ENCODE measurements around the gene ST14.

Gene ST14

DNA sequence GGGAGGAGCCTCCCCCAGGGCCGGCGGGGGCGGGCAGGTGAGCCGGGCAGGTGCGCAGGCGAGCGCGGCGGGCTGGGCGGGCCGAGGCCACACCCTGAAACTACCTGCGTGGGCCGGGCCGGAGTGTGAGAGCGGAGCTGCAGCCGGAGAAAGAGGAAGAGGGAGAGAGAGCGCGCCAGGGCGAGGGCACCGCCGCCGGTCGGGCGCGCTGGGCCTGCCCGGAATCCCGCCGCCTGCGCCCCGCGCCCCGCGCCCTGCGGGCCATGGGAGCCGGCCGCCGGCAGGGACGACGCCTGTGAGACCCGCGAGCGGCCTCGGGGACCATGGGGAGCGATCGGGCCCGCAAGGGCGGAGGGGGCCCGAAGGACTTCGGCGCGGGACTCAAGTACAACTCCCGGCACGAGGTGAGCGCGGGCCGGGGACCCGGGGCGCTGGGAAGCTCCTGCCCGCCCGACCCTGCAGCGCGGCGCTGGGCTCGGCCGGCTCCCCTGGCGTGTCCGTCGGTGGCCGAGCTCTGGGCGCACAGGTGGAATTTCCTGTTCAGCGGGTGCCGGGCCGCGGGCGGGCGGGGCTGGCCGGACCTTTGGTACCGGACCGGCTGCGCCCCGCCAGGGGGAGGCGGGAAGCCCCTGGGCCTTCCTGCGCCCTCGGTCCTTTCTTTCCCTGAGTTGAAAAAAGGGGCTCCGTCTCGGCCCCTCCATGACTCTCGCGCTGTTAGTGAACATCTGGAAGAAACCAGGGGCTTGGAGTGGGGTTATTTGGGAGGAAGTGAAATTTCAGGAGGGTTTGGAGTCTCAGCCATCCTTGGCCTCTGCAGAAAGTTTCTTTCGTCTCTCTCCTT lies at the start of gene ST14:
TSS of gene ST14 (plus strand) at position 126 of the 841 bp plus-strand sequence. CDS start at position 324, 198 bp downstream.
- DNase-seq (ENCODE audit: low read depth in 1 of 2, low spot score in 1 of 2) = no peak

GRCh38 chr11:130110339-130111108 lies 49.1 kb upstream of the ST14 start:
- DNase-seq (ENCODE audit: low read depth in 1 of 2, low spot score in 1 of 2) = no peak

GRCh38 chr11:130112071-130112830 lies 47.3 kb upstream of the ST14 start:
- no peak for DNase-seq (ENCODE audit: low read depth in 1 of 2, low spot score in 1 of 2)

DNA sequence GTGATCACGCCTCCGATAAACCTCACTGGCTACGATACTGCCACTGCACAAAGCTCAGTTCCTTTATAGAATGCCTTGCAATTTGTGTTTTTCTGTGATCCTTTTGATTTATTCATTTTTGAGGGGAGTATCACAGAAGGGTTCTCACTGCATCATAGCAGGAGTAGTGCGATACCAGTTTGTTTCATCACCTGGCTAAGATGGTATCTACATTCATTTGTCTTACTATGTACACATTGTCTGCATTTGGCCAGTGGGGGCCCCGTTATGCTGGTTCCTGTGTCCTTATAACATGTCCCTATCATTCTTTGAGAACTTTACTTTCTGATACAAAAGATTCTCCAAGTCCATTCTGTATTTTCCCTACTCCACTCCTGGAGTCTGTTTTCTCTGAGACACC lies 45.3 kb upstream of the ST14 start:
- DNase-seq (ENCODE audit: low read depth in 1 of 2, low spot score in 1 of 2) = no peak

- DNase-seq (ENCODE audit: low read depth in 1 of 2, low spot score in 1 of 2) = no peak
Measured at GRCh38 chr11:130114726-130115125, 44.9 kb upstream of the ST14 start.

- DNase-seq (ENCODE audit: low read depth in 1 of 2, low spot score in 1 of 2) = no peak
Measured at GRCh38 chr11:130115218-130115617, 44.4 kb upstream of the ST14 start.

GRCh38 chr11:130118165-130118564 lies 41.4 kb upstream of the ST14 start:
- no peak for DNase-seq (ENCODE audit: low read depth in 1 of 2, low spot score in 1 of 2)

GRCh38 chr11:130118636-130119387 lies 40.8 kb upstream of the ST14 start:
- DNase-seq (ENCODE audit: low read depth in 1 of 2, low spot score in 1 of 2) = no peak

DNA sequence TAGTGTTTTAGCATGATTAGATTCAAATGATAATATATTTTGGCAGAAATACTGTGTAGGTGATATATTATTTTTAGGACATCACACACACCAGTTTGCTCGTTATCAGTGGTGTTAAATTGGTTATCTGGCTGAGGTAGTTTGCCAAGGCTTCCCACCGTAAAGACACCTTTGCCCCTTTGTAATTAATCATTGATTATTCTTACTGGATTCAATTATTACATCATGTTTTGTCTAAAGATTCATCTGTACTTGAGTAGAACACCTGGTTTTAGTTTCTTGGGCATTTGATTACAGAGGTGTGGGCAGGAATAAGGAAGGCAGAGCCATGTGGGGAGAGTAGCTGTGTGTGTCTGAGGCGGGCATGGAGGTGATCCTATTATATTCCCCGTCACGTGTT lies 39.5 kb upstream of the ST14 start:
- no peak for DNase-seq (ENCODE audit: low read depth in 1 of 2, low spot score in 1 of 2)

DNA sequence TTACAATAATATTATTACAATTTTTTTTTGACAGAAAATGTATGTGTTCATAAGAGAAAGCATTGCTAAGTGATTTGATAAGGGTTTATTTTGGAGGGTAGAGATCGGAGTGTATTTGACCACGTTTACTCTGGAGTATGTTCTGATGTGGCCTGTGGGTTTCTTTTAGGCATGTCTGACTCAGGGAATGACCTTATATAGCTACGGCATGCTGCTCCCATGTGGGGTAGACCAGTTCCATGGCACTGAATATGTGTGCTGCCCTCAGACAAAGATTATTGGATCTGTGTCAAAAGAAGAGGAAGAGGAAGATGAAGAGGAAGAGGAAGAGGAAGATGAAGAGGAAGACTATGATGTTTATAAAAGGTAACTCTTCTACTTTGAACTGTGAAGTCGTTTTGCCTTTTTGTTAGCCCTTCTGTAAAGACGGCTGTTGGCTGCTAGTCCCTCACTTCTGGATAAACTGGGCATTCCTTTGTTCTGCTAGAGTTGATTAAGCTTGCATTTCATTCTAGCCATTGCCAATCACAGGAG lies 38.1 kb upstream of the ST14 start:
- no peak for DNase-seq (ENCODE audit: low read depth in 1 of 2, low spot score in 1 of 2)

- DNase-seq (ENCODE audit: low read depth in 1 of 2, low spot score in 1 of 2) = no peak
Measured at GRCh38 chr11:130122141-130122575, 37.4 kb upstream of the ST14 start.

GRCh38 chr11:130123414-130124040 lies 36.1 kb upstream of the ST14 start:
- no peak for DNase-seq (ENCODE audit: low read depth in 1 of 2, low spot score in 1 of 2)

GRCh38 chr11:130124096-130124495 lies 35.5 kb upstream of the ST14 start:
- DNase-seq (ENCODE audit: low read depth in 1 of 2, low spot score in 1 of 2) = no peak

DNA sequence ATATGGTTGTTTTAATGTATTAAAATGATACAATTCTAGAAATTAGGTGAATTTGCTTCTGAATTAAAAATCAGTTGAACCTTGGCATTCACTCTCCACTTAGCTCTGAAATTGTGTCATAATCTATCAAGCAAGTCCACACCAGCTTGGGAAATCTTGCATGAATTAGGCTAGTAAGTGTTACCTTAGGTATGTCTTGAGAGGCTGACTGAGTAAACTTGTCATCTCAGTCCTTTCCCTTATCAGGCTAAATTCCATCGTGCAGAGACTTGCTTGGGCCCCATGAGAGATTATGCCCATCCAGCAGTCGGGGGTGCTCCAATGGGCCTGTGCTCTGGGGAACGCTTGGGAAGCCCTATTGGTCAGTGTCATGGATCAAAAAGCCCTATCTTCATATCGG lies 33.9 kb upstream of the ST14 start:
- DNase-seq (ENCODE audit: low read depth in 1 of 2, low spot score in 1 of 2) = no peak

DNA sequence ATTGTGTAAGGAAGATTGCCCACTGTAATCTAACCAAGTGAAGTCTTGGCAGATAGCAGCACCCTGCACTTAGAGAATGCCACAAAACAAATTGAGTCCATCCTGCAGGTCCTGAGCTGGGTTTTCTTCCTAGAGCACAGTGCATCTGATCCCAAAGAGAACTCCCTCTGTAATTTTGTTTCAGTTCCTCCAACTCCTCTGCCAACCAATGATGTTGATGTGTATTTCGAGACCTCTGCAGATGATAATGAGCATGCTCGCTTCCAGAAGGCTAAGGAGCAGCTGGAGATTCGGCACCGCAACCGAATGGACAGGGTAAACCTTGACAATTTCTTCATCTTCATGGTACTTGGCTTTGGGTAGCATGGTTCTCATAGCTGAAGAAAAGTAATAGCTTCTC lies 33.1 kb upstream of the ST14 start:
- no peak for DNase-seq (ENCODE audit: low read depth in 1 of 2, low spot score in 1 of 2)

DNA sequence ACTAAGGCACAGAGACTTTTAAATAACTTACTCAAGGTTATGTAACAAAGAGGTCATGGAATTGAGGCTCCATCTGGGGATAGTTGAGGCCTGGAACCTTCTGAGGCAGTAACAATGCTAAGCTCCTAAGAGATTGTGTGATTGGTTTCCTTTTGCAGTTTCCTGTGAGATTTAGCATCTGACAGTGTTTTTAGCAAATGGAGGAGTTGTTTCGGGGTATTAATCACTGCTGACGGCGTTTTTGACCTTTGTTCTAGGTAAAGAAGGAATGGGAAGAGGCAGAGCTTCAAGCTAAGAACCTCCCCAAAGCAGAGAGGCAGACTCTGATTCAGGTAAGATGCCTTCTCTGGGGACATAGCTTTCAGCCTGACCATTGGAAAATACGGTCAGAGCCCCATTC lies 32.1 kb upstream of the ST14 start:
- DNase-seq (ENCODE audit: low read depth in 1 of 2, low spot score in 1 of 2) = no peak

DNA sequence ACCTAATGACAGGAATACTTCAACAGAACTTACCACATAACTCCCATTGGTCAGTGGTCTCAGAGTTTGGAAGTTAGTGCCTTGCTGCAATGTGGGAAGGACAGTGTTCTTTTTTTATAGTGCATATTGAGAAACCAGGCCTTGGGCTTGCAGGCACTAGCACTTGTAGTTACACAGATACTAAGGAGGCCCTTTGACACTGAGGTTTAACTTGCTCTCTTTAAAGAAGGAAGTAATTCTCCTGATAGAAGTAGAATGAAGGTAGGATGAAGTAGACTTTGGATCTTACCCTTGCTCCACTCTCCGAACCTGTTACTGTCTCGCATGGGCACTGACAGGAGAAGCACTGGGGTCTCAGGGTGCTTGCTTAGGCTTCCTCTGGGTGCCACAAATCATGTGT lies 31.0 kb upstream of the ST14 start:
- no peak for DNase-seq (ENCODE audit: low read depth in 1 of 2, low spot score in 1 of 2)

- no peak for DNase-seq (ENCODE audit: low read depth in 1 of 2, low spot score in 1 of 2)
Measured at GRCh38 chr11:130129922-130130321, 29.7 kb upstream of the ST14 start.

DNA sequence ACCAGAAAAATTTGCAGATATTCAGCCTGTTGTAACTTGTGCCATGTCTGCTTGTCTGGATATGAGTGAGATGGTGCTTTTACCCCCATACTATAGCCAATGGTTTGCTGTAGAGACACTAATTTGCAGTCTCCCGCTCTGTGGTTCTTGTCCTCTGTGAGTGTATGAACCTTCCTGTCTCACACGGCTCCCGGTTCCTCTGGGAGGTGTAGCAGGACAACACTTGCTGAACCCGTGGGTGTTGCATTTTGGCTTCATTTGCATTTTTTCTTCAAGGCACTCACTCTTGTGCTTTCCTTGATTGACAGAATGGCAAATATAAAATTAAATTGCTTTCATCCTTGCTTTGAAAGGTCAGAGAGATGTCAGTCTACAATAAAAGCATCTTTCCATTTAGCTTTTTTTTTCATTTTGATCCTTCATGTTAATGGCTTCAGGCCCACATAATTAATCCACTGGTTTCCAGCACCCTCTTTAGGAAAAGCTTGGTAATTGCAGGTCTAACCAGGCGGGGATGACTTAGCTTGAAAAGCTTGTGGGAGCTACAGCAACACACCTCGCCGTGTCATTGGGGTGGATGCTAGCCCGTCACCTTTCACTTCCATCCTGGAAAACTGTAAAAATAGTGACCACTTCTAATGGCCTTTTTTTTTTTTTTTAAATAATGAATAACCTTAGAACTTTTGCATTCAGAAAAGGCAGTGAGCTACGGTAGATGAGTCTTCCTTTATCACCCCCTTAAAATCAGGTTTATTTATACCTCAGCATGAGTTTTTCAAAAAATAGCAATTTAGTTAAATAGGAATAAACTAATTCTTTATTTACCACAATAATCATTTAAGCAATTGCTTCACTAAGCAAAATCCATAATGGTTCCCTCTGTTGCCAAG lies 27.4 kb upstream of the ST14 start:
- peak in 1 of 2 donors; percentile 17 for DNase-seq (ENCODE audit: low read depth in 1 of 2, low spot score in 1 of 2)
